CD14-positive monocyte (primary cell): ENCODE data around the gene DAW1. TPM values are rescaled to one million over a fixed set of nuclear protein-coding genes. Genes with fewer than 3 reads are reported as not detected.
A peak's percentile ranks its signal among the peaks of the same experiment; 100 is the strongest.

Experiments used
- DNase-seq, 3 donors: peaks; one replicate each; pipeline ENCODE4 v3.0.0-alpha.2; 2011 to 2022
- H2AFZ ChIP-seq: 2 replicates; pipeline ENCODE4 v1.6.0; 2012; ENCODE audit warnings: mild to moderate bottlenecking, low read depth, low read length, inconsistent platforms; ENCODE audit not compliant: insufficient read depth, poor library complexity, severe bottlenecking
- H3K27ac ChIP-seq, 2 donors: 1 replicate in 1 of 2; 2 replicates in 1 of 2; pipeline ENCODE4 v1.5.1; 2012 to 2013; ENCODE audit warnings: low read length in 2 of 2, control low read depth in 1 of 2, inconsistent platforms in 1 of 2, low read depth in 1 of 2, mild to moderate bottlenecking in 1 of 2
- H3K27me3 ChIP-seq, 2 donors: one replicate each; pipeline versions ENCODE4 v1.6.0 to v1.6.1; 2011 to 2013; ENCODE audit warnings: low read length in 2 of 2; ENCODE audit not compliant: control insufficient read depth in 2 of 2, insufficient read depth in 2 of 2
- H3K36me3 ChIP-seq, 2 donors: replicated peaks in 1 of 2; 1 replicate in 1 of 2; 2 replicates in 1 of 2; pipeline versions ENCODE4 v1.5.1 to v1.6.1; 2012 to 2013; ENCODE audit warnings: low read length in 2 of 2, control low read depth in 1 of 2, inconsistent platforms in 1 of 2, mild to moderate bottlenecking in 1 of 2; ENCODE audit not compliant: insufficient read depth in 2 of 2, control insufficient read depth in 1 of 2
- H3K4me1 ChIP-seq, 2 donors: 1 replicate in 1 of 2; 2 replicates in 1 of 2; pipeline versions ENCODE4 v1.5.1 to v1.6.1; 2012 to 2013; ENCODE audit warnings: low read length in 2 of 2, control low read depth in 1 of 2, inconsistent platforms in 1 of 2, mild to moderate bottlenecking in 1 of 2, moderate library complexity in 1 of 2; ENCODE audit not compliant: insufficient read depth in 2 of 2, control insufficient read depth in 1 of 2
- H3K4me2 ChIP-seq: replicated peaks from 2 replicates; pipeline ENCODE3; 2012; ENCODE audit warnings: low read length, moderate library complexity, mild to moderate bottlenecking; ENCODE audit not compliant: poor library complexity, severe bottlenecking; ENCODE audit errors: extremely low read depth
- H3K4me3 ChIP-seq, 3 experiments: fragments of 200-600 bp in 1 of 3; sonication (generic) in 1 of 3; replicated peaks in 1 of 3; 1 replicate in 2 of 3; 2 replicates in 1 of 3; pipeline ENCODE4 v1.5.1; 2011 to 2013; ENCODE audit warnings: low read length in 3 of 3, mild to moderate bottlenecking in 3 of 3, control low read depth in 2 of 3, low read depth in 2 of 3, inconsistent platforms in 1 of 3, moderate library complexity in 1 of 3
- H3K79me2 ChIP-seq: 2 replicates; pipeline ENCODE4 v1.6.0; 2012; ENCODE audit warnings: mild to moderate bottlenecking, control low read depth, inconsistent platforms, low read length, moderate library complexity; ENCODE audit not compliant: insufficient read depth
- H3K9ac ChIP-seq: 2 replicates; pipeline ENCODE4 v1.6.0; 2017; ENCODE audit warnings: low read length, mild to moderate bottlenecking; ENCODE audit not compliant: insufficient read depth, poor library complexity, severe bottlenecking
- H3K9me3 ChIP-seq, 2 donors: replicated peaks in 1 of 2; 1 replicate in 1 of 2; 2 replicates in 1 of 2; pipeline versions ENCODE4 v1.5.1 to v1.6.1; 2012 to 2013; ENCODE audit warnings: low read length in 2 of 2, control low read depth in 1 of 2; ENCODE audit not compliant: control insufficient read depth in 1 of 2, insufficient read depth in 1 of 2
- H4K20me1 ChIP-seq: 2 replicates; pipeline ENCODE4 v1.6.0; 2012; ENCODE audit warnings: mild to moderate bottlenecking, low read length, control low read depth, moderate library complexity; ENCODE audit not compliant: insufficient read depth
- H3K27ac Mint-ChIP-seq, 7 donors: one replicate each; pipeline ENCODE4 v1.8.0; 2020; ENCODE audit warnings: mild to moderate bottlenecking in 7 of 7, mixed read lengths in 7 of 7, moderate library complexity in 6 of 7, inconsistent platforms in 2 of 7
- H3K27me3 Mint-ChIP-seq, 3 donors: one replicate each; pipeline ENCODE4 v1.8.0; 2021 to 2022; ENCODE audit warnings: low read depth in 3 of 3, mild to moderate bottlenecking in 3 of 3, mixed read lengths in 3 of 3, moderate library complexity in 3 of 3, inconsistent platforms in 1 of 3
- H3K36me3 Mint-ChIP-seq, 2 donors: one replicate each; pipeline ENCODE4 v1.8.0; 2020; ENCODE audit warnings: mixed read lengths in 2 of 2, inconsistent platforms in 1 of 2, mild to moderate bottlenecking in 1 of 2
- H3K4me1 Mint-ChIP-seq: one replicate; pipeline ENCODE4 v1.8.0; 2020; ENCODE audit warnings: mild to moderate bottlenecking, mixed read lengths
- H3K4me3 Mint-ChIP-seq, 2 donors: one replicate each; pipeline ENCODE4 v1.8.0; 2020; ENCODE audit warnings: mild to moderate bottlenecking in 2 of 2, mixed read lengths in 2 of 2, moderate library complexity in 1 of 2
- H3K9me3 Mint-ChIP-seq, 7 donors: one replicate each; pipeline ENCODE4 v1.8.0; 2020 to 2022; ENCODE audit warnings: mixed read lengths in 7 of 7, mild to moderate bottlenecking in 6 of 7, moderate library complexity in 6 of 7, inconsistent platforms in 2 of 7
- CTCF ChIP-seq: fragments of 200-600 bp; IDR thresholded peaks from one replicate; pipeline ENCODE4 v1.8.0; 2022; ENCODE audit warnings: antibody characterized with exemption, mild to moderate bottlenecking
- WGBS: methylation state at CpG from one replicate; pipeline ENCODE4 v1.1.5; 2013; ENCODE audit warnings: missing lambda C conversion rate; ENCODE audit not compliant: insufficient coverage; 5-methylcytosine and 5-hydroxymethylcytosine counted together
- intact Hi-C, 2 donors: fragments of 100-400 bp; cut with micrococcal nuclease; formaldehyde crosslinking; loops; one replicate each; pipeline versions ENCODE4 v1.15.0 to v1.15.1; 2023
- polyA minus RNA-seq: library from RNA; depleted of rRNA, polyadenylated mRNA; stranded (reverse); fragments of >200 nt; gene quantifications from 2 replicates; pipeline ENCODE4 v1.2.3, GENCODE V29; 2012
- polyA plus RNA-seq, 3 donors: library from polyadenylated mRNA; depleted of rRNA in 1 of 3; unstranded in 2 of 3; stranded (reverse) in 1 of 3; fragments of 300-500 nt in 2 of 3; fragments of >200 nt in 1 of 3; fragmentation: Illumina TruSeq in 2 of 3; gene quantifications; 1 replicate in 2 of 3; 2 replicates in 1 of 3; pipeline ENCODE4 v1.2.3, GENCODE V29; 2012 to 2021
- total RNA-seq, 12 experiments: library from RNA in 1 of 12; stranded (reverse) in 1 of 12; fragments of 120-200 nt in 1 of 12; gene quantifications; one replicate each; pipeline ENCODE4 v1.2.4 and lab custom pipeline; 2013 to 2026; ENCODE audit warnings: mixed read lengths in 6 of 12, inconsistent platforms in 1 of 12

Gene DAW1
- not detected for total RNA-seq (2013)
- polyA plus RNA-seq (not detected), polyA minus RNA-seq (not detected in 2 replicates), total RNA-seq (lab: John Stamatoyannopoulos, UW) (0 to 1.5 (median 0.12) reads per million in 11 experiments)

GRCh38 chr2:227871375-227871791 is at the start of gene DAW1:
Gene DAW1, plus strand, starts transcription at chr2:227871631. Its CDS starts 59 bp downstream, at chr2:227871690.
- Histone ChIP-seq H3K27me3 (peaks cover 18 to 28% of the 10 kb centered on the region in 2 donors), H3K4me2 (peak within 1 kb of the TSS; percentile 71), H3K36me3 (no peaks in the 10 kb centered on the region), H3K27ac (no peak within 1 kb of the TSS), H3K9me3 (no peaks in the 10 kb centered on the region), H2AFZ (peak within 1 kb of the TSS; percentile 78), H3K4me1 (peaks cover 7 to 8% of the 10 kb centered on the region in 2 donors), H4K20me1 (no peaks in the 10 kb centered on the region), H3K79me2 (no peaks in the 10 kb centered on the region), H3K4me3 (peak within 1 kb of the TSS in 1 of 3 experiments; percentile 56), H3K9ac (peak within 1 kb of the TSS; percentile 40)
- H3K4me3 Mint-ChIP-seq: peak within 1 kb of the TSS; percentile 49 to 59
- DNase-seq: peak; percentile 15 to 43 (median 31)
- peaks cover 0 to 4% (median 0%) of the 10 kb centered on the region in 7 donors for H3K9me3 Mint-ChIP-seq
- 2% methylated on average over 34 of the region's 34 CpGs for whole genome bisulfite sequencing
- no peaks in the 10 kb centered on the region for H3K36me3 Mint-ChIP-seq
- intact Hi-C loops: no loop called here
- no peak for TF ChIP-seq CTCF
- H3K27ac Mint-ChIP-seq: no peak within 1 kb of the TSS
- H3K4me1 Mint-ChIP-seq: peaks cover 3% of the 10 kb centered on the region
- H3K27me3 Mint-ChIP-seq: peaks cover 15 to 34% (median 29%) of the 10 kb centered on the region in 3 donors

- no peak overlapping the region for H3K4me2 ChIP-seq
- H3K27ac ChIP-seq: no peak overlapping the region
- H3K9me3 ChIP-seq: no peaks in the 10 kb centered on the region
- no peak overlapping the region for H2AFZ ChIP-seq
- H3K36me3 ChIP-seq: no peaks in the 10 kb centered on the region
- Mint-ChIP-seq H3K4me3 (no peak overlapping the region), H3K27ac (peak overlapping the region in 1 of 7 donors; percentile 51), H3K36me3 (peaks cover 0 to 8% of the 10 kb centered on the region in 2 donors), H3K27me3 (peaks cover 2 to 13% (median 3%) of the 10 kb centered on the region in 3 donors), H3K9me3 (peaks cover 0 to 5% (median 0%) of the 10 kb centered on the region in 7 donors), H3K4me1 (peaks cover 39% of the 10 kb centered on the region)
- intact Hi-C loops: no loop called here
- H3K9ac ChIP-seq: no peak overlapping the region
- peaks cover 30 to 39% of the 10 kb centered on the region in 2 donors for H3K4me1 ChIP-seq
- H3K27me3 ChIP-seq: no peaks in the 10 kb centered on the region
- no peak for DNase-seq
- H4K20me1 ChIP-seq: no peaks in the 10 kb centered on the region
- no peaks in the 10 kb centered on the region for H3K79me2 ChIP-seq
- WGBS: 100% methylated on average over 1 of the region's 2 CpGs
- no peak overlapping the region for H3K4me3 ChIP-seq
- no peak for TF ChIP-seq CTCF
These were observed 48.9 kb upstream of the DAW1 start for GRCh38 chr2:227822416-227823003.
